Osteocyte (in vitro differentiated cells): ENCODE measurements around the gene PELI3. TPM values are rescaled to one million over a fixed set of nuclear protein-coding genes. Genes with fewer than 3 reads are reported as not detected.
A peak's percentile ranks its signal among the peaks of the same experiment; 100 is the strongest.

ENCODE experiments used
- DNase-seq: peaks from one replicate; pipeline ENCODE4 v3.0.0; 2021; ENCODE audit warnings: mixed read lengths; ENCODE audit not compliant: unreplicated experiment; ENCODE audit errors: extremely low spot score
- H3K27ac Mint-ChIP-seq: one replicate; pipeline ENCODE4 v1.8.0; 2021; ENCODE audit warnings: mild to moderate bottlenecking, mixed read lengths; ENCODE audit not compliant: unreplicated experiment
- H3K27me3 Mint-ChIP-seq: one replicate; pipeline ENCODE4 v1.8.0; 2021; ENCODE audit warnings: mixed read lengths; ENCODE audit not compliant: unreplicated experiment
- H3K36me3 Mint-ChIP-seq: one replicate; pipeline ENCODE4 v1.8.0; 2021; ENCODE audit warnings: mixed read lengths; ENCODE audit not compliant: unreplicated experiment
- H3K4me1 Mint-ChIP-seq: one replicate; pipeline ENCODE4 v1.8.0; 2021; ENCODE audit warnings: mixed read lengths; ENCODE audit not compliant: unreplicated experiment
- H3K4me3 Mint-ChIP-seq: one replicate; pipeline ENCODE4 v1.8.0; 2021; ENCODE audit warnings: mild to moderate bottlenecking, moderate library complexity, mixed read lengths; ENCODE audit not compliant: unreplicated experiment
- H3K9me3 Mint-ChIP-seq: one replicate; pipeline ENCODE4 v1.8.0; 2021; ENCODE audit warnings: mixed read lengths; ENCODE audit not compliant: unreplicated experiment
- CTCF ChIP-seq: fragments of 200-600 bp; sonication (generic); IDR thresholded peaks from 2 replicates; pipeline ENCODE4 v1.5.0; 2021; ENCODE audit warnings: antibody characterized with exemption, mild to moderate bottlenecking, moderate library complexity
- total RNA-seq: library from RNA; stranded (reverse); gene quantifications from 2 replicates; pipeline ENCODE4 v1.2.1, GENCODE V29; 2021

PELI3 gene
- total RNA-seq, 1 donor from 2014 or later, result 13.6 TPM

- Mint-ChIP-seq H3K36me3 (peaks cover 5% of the 10 kb centered on the region), H3K27ac (no peak overlapping the region), H3K27me3 (peaks cover 10% of the 10 kb centered on the region), H3K4me1 (peaks cover 20% of the 10 kb centered on the region), H3K4me3 (no peak overlapping the region), H3K9me3 (no peaks in the 10 kb centered on the region)
- no peak for DNase-seq
- TF ChIP-seq CTCF, result no peak
Measured at GRCh38 chr11:66419825-66420224, 46.9 kb upstream of the PELI3 start.

GRCh38 chr11:66420671-66421476 lies 45.8 kb upstream of the PELI3 start, which contains the start of gene NPAS4:
Gene NPAS4, plus strand, starts transcription at chr11:66421035. Its CDS starts 145 bp downstream, at chr11:66421180.
- Mint-ChIP-seq H3K4me1 (peaks cover 20% of the 10 kb centered on the region), H3K27me3 (peaks cover 10% of the 10 kb centered on the region), H3K36me3 (peaks cover 5% of the 10 kb centered on the region), H3K4me3 (no peak within 1 kb of the TSS), H3K9me3 (no peaks in the 10 kb centered on the region), H3K27ac (no peak within 1 kb of the TSS)
- DNase-seq, result no peak
- TF ChIP-seq CTCF, result no peak

- H3K9me3 Mint-ChIP-seq, result no peaks in the 10 kb centered on the region
- H3K27ac Mint-ChIP-seq, result no peak overlapping the region
- H3K36me3 Mint-ChIP-seq, result peaks cover 5% of the 10 kb centered on the region
- H3K4me3 Mint-ChIP-seq, result no peak overlapping the region
- H3K27me3 Mint-ChIP-seq, result peaks cover 10% of the 10 kb centered on the region
- DNase-seq, result peak; percentile 97
- no peak for TF ChIP-seq CTCF
- H3K4me1 Mint-ChIP-seq, result peaks cover 20% of the 10 kb centered on the region
Measured at GRCh38 chr11:66421492-66422205, 45.1 kb upstream of the PELI3 start.

- Mint-ChIP-seq H3K27ac (no peak overlapping the region), H3K4me1 (peaks cover 2% of the 10 kb centered on the region), H3K4me3 (no peak overlapping the region), H3K9me3 (no peaks in the 10 kb centered on the region), H3K27me3 (peaks cover 3% of the 10 kb centered on the region), H3K36me3 (peaks cover 5% of the 10 kb centered on the region)
- DNase-seq, result no peak
- no peak for TF ChIP-seq CTCF
Measured at GRCh38 chr11:66426314-66426713, 40.4 kb upstream of the PELI3 start.

GRCh38 chr11:66428933-66429332 lies 37.8 kb upstream of the PELI3 start:
- H3K27ac Mint-ChIP-seq, result no peak overlapping the region
- no peak overlapping the region for H3K4me3 Mint-ChIP-seq
- no peaks in the 10 kb centered on the region for H3K4me1 Mint-ChIP-seq
- TF ChIP-seq CTCF, result no peak
- no peaks in the 10 kb centered on the region for H3K9me3 Mint-ChIP-seq
- peaks cover 7% of the 10 kb centered on the region for H3K36me3 Mint-ChIP-seq
- no peak for DNase-seq
- no peaks in the 10 kb centered on the region for H3K27me3 Mint-ChIP-seq
